GM19239 (cell line): Measurements from ENCODE around the gene VPS35L.
"Not testable (repeated sequence)": the region's sequence is repeated elsewhere in the genome, so short reads cannot be mapped to it uniquely, and the experiment has no call there.

Source experiments
- DNase-seq: peaks from one replicate; pipeline ENCODE4 v3.0.0; 2011; ENCODE audit warnings: low spot score; ENCODE audit not compliant: insufficient read length
- FAIRE-seq: peaks from 2 replicates; lab custom pipeline; 2011; peaks lifted over from hg19 to GRCh38; lab: Jason Lieb, UNC

VPS35L gene

DNA sequence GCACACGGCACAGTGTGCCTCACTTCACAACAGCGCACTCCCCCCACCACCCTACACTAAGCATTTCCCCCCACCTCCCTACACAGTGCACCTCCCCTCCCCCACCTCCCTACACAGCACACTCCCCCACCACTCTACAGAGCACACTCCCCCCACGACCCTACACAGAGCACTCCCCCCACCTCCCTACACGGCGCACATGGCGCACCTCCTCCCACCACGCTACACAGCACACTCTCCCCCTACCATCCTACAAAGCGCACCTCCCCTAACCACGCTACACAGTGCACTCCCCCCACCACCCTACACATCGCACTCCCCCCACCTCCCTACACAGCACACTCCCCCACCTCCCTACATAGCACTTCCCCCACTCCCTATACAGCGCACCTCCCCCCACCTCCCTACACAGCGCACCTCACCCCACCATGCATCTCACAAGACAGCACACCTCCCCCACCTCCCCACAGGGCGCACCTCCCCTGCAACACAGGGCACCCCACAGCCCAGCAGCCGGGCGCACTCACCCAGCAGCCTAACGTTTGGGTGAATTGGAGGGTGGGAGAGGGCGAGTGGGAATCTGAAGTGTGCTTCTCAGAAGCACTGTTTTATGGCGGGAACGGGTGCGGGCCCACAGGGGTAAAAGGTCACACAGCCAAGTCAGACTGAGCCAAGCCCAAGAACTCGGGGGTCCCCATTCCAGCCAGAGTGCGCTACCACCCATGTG lies 152.2 kb downstream of the VPS35L start:
- no peak for FAIRE-seq
- DNase-seq: no peak

DNA sequence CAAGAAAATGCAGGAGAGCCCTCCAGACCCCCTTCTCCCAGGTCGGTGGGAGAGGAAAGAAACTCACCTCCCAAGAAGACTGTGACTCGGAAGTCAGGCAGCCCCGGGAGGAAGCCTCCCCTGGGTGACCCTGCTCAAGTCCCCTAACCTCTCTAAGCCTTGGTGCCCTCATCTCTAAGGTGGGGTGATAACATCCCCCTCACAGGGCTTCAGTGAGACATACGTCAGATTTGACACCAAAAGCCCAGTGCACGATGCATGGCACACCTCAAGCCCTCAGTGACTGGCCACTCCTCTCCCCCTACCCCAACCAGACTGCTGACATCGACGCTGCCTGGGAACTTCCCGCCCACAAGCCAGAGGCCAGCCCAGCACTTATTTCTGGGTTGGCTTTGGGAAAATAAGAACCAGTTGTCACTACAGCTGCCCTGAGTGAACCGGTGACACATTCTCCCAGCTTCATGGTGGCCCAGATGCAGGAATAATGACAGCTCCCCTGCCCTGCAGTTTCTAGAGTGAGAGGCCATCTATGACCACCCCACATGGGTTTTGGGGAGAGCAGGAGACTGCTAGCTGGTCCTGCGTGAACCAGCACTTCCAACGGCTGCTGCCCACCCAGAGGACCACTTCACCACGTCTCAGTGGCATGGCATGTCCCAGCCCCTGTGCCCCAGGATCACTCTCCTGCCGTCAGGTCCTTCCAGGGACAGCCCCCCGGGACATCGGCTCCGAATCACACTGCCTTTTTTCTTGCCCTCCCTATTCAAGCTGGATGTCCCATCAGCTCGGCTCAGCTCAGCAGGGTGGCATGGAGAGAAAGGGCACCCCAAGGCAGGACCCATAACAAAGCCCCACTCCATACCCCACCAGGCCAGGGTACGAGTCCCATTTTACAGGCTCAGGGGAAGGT lies 153.0 kb downstream of the VPS35L start:
- DNase-seq (no peak), FAIRE-seq (no peak)

DNA sequence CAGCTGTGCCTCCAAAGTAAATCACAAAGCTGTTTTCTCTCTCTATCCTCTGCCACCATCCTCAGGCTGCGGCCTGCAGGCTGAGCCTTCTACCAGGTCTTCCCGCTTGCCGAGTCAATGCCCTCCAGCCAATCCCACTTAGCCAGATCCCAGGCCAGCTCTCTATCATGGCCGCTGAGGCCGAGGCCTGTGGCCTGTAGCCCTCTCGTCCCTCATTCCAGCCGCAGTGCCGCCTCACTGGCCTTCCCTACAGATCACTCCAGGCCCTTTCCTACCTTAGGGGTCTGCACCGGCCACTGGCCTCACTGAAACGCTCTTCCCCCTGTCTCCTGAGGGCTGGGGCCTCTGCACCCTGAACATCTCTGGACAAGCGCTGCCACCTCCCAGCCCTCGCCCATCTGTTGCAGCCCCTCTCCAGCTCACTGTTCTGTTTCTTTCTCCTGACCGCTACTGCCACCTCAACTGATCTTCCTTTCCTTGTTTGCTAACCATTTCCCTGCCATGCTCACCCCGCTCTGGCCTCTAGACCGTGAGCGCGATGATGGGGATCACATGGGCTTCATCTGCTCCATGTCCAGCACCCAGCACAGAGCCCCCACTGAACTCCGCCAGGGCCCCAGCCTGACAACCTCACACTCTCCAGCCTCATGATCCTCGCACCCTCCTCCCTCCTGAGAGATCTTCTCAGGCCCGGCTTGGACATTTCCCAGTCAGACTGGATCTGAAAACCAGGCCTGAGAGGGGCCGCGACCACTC lies 154.1 kb downstream of the VPS35L start:
- FAIRE-seq (no peak), DNase-seq (no peak)

DNA sequence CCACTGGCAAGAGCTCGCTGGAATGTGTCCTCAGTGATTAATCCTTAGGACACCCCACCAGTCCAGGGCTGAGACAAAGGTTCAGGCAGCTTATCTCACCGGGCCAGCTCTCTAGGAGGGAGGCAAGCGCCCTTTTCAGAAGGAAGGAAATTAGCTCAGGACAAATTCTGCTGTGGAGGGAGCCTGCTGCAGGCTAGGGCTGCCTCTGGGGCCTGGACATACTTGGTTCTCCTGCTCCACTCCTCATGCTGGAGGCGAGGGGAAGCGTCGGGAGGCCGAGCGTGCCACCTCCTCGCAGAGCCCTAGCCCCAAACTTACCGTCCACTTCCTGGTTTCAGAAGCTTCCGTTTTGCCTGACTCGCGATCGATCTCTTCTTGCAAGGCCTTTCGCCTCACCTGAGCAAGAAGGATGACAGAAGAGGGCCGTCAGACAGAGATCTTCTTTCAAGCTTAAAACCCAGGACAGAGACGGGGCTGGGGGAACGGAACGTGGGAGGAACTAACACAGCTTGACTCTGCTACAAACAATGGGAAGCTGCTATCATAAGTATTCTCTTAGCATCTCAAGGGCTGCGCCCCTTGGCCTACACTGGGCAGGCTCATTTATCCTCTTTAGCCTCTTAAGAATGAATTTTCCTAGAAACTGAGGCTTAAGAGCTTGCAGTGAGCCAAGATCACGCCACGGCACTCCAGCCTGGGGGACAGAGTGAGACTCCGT lies 154.8 kb downstream of the VPS35L start:
- no peak for FAIRE-seq
- DNase-seq: no peak

DNA sequence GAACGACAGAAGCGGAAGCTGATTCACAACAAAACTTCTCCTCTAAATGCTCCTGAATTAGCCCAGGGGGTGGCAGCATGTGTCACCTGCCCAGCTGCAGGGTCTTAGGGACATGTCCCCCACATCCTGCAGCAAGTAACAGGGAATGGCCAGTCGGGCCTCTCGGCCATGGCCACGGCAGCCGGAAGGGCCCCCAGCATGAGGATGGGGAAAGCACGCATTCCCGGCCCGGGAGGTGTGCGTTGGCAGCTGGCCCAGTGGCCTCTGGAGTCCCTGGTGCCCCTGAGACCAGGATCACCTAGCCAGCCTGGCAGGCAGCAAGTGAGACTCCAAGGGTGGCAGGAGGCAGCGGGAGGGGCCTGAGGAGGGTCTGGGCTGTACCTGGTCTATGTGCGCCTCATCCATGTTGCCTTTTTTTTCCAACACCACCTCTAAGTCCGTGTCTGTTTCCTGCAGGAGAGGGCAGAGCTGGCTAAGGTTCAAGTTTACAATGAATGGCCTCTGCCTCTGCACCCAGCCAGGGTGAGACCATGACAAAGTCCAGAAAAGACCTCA lies 155.6 kb downstream of the VPS35L start:
- DNase-seq (no peak), FAIRE-seq (no peak)

DNA sequence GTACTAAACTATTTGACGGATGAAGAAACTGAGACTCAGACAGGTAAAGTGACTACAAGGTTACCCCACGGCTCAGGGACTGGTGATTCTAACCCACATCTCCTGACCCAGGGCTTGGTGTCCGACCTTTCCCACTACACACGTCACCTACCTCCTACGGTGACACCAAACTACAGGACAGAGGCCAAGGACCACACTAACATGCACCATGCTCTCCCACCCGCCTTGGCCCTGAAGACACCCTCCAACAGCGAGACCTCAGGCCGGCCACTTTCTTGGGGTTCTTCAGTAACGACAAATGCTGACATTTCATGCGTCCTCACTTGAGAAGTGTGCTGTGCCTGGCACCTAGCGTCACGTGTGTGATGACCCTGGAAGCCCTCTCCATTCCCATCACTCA lies 156.1 kb downstream of the VPS35L start:
- no peak for FAIRE-seq
- DNase-seq: no peak

DNA sequence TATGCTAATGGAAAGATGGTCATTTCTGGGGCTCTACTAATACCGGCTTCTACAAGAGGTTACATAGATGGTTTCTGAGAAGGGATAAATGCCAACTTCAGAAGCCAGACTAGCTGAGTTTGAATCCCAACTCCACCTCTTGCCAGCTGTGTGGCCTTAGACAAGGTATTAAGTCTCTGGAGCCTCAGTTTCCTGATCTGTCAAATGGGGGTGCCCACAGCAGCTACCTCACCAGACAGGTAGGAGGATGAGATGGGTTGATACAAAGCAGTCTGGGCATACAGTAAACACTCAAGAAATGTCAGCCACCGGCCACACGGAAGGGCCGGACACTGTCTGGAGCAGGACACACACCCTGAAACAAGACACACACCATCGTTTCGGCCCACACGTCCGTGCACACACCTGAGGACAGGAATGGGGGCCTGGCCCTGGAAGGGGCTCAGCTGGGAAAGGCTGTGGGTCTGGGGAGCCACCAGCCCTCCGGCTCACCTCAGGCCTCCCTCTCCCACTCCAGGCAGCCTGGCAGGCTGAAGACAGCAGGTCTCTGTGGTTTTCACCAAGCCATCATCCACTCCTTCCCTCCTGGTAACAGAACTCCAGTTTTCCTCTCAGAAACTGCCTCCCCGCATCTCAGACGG lies 157.0 kb downstream of the VPS35L start:
- FAIRE-seq (no peak), DNase-seq (no peak)

DNA sequence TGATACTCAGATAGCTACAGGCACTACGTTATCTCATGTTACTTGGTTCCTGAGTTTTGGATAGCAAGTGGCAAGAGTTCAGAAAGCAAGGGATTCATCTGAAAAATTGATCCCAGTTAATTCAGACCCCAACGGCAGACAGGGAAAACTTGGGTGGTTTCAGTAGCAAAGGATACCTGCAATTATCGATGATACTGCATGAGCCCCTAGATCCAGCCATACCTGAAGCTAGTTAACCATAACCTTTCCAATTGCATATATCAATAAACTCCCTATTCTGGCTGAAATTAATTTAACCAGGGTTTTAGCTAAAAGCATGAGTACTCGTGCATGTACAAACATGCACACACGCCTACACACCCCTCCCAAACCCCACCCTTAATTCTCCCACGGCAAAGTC lies 158.2 kb downstream of the VPS35L start:
- FAIRE-seq: no peak
- DNase-seq: no peak

DNA sequence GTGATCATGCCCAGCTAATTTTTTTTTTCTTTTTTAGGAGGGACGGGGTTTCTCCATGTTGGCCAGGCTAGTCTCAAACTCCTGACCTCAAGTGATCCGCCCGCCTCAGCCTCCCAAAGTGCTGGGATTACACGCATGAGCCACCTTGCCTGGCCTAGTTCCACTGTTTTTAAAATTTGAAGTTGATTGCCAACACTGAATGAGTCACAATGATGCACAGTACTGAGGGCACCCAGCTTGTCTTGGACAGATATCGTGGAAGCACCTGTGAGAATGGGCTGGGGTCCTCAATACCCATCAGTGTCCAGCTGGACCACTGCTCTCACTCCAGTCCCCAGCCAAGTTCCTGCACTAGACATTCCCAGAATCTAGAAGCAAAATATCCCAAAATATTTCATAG lies 160.1 kb downstream of the VPS35L start:
- FAIRE-seq: no peak
- no peak for DNase-seq

DNA sequence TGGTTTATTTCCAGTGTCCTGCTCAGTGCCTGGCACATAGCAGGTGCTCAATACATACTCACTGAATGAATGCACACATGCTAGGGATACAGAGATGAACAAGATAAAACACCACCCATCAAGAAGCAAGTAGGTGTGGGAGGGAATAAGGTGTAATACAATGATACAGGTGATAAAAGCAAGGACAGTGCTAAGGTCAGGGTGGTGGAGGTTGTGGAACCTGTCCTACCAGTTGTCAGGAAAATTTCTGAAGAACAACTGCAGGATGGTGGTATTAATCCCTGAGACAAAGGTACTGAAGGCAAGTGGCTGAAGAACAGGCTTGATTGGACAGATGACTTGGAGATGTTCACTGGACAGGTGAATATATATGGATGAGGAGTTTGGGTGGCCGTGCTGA lies 160.7 kb downstream of the VPS35L start:
- FAIRE-seq (no peak), DNase-seq (no peak)

DNA sequence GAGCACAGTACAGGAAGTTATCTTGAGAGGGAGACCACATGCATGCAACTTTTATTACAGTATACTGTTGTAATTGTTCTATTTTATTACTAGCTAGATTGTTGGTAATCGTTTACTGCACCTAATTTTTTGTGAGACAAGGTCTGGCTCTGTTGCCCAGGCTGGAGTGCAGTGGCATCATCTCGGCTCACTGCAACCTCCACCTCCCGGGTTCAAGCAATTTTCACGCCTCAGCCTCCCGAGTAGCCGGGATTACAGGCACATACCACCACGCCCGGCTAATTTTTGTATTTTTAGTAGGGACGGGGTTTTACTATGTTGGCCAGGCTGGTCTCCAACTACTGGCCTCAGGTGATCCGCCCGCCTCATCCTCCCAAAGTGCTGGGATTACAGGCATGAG lies 161.2 kb downstream of the VPS35L start:
- not testable (repeated sequence) for DNase-seq, FAIRE-seq

DNA sequence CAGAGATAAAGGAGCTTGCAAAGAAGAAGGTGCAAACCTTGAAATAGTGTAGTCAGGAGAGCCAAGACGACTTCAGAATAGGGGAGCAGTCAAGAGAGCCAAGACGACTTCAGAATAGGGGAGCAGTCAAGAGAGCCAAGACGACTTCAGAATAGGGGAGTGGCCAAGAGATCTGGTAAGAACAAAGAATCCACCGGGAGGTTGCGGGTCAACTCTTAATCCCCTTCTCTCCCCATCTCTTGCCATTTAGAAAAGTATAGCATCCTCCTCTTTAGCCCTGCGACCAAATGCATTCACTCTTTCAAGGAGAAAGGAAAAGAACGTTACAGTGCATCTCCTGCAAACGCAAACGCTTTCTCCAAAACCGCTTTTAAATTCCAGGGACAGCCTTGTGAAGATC lies 161.8 kb downstream of the VPS35L start:
- DNase-seq: no peak

DNA sequence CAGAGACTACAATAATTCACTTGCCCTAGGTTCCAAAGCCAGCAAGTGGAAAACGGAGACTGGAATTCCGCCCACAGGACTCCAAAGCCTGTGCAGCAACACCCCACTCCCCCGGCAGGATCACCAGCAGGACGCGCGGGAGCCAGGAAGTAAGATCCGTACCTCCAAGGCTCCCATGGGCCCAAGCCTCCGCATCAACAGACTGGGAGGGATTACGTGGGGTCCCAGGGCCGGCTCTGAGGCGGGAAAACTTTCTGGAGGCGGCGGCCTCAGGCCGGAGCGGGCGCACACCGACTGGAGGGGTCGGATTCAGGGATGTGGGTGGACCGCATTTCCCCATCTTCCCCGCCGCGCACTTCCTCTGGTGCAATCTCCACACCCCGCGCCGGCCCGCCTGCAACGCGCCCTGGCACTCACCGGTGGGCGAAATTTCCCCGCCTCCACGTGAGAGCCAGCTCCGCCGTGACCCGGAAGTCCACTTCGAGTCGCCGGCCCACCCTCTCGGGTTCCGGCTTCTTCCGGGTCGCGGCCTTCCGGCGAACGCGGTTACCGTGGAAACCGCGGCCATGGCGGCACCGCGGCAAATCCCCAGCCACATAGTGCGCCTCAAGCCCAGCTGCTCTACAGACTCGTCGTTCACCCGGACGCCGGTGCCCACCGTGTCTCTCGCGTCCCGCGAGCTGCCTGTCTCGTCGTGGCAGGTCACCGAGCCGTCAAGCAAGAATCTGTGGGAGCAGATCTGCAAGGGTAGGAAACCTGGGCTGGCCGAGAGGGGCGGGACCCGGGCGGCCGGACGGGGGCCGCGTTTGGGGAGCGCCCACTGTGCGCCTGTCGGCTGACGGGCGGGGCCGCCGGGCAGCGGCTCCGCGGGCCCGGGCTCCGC lies 162.5 kb downstream of the VPS35L start, which contains the start of the genes IQCK and KNOP1:
IQCK (plus strand) TSS at position 531 of the 883 bp plus-strand sequence; CDS start at position 567, 36 bp downstream.
KNOP1 (minus strand) TSS at position 487 of the 883 bp plus-strand sequence. CDS start 3,192 bp downstream, outside the sequence.
- DNase-seq: peak; percentile 97
- FAIRE-seq: peak; percentile 88

More for the DNA sequence above, 161.8 kb downstream of the VPS35L start:
- peak; percentile 11 for FAIRE-seq

DNA sequence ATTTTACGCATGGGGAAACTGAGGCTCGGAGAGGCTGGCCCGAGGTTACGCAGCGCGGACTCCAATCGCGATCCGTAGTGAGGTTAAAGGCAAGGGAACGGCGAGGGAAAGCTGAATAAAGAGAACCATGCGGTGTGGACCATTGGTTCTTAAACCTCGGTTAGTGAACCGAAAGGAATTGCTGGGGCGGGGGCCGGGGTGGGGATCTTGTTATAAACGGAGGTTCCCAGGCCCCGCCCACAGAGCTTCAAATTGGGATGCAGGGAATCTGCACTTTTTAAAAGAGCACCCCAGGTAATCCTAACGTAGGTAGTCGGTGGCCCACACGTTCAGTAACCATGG lies 163.1 kb downstream of the VPS35L start:
- DNase-seq (no peak), FAIRE-seq (no peak)

DNA sequence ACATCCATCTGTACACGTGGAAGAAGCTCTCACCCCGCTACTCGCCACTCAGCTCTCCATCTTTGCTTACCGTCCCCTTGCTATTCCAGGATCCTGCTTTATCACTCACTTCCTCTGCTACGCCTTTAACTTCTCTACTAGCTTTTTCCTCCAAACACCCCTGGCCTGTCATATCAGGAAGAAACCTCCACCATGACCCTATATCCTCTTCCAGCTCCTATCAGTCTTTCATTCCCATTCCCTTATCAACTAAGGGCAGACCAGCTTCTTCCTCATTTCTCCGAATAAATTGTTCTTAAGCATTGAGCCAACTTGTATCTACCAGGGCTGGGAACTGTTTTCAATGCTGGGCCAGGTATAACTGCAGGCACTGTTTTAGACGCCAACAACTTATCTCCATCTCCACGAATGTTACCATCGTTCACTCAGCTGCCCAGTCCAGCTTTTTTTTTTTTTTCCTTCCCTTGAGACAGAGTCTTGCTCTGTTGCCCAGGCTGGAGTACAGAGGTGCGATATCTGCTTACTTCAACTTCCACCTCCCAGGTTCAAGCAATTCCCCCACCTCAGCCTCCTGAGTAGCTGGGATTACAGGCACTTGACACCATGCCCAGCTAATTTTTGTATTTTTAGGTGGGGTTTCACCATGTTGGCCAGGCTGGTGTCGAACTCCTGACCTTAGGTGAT lies 166.9 kb downstream of the VPS35L start:
- FAIRE-seq: no peak

DNA sequence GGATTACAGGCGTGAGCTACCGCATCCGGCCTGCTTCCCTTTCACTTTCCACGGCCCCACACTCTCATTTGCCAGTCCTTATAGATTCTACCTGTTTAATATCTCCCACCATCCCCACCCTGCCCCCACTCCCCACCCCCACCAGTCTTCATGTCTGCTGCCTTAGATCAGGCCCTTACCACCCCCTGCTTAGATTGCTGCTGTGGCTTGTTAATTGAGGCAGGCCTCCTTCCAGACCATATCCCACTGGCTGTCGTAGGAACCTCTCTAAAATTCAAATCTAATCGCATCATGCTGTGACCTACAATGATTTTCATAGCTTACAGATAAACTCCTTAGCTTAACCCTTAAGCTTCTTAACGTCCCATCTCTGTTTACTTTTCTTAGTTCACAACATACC lies 167.5 kb downstream of the VPS35L start:
- FAIRE-seq: no peak
- no peak for DNase-seq

More for the DNA sequence above, 166.9 kb downstream of the VPS35L start:
- DNase-seq: no peak

DNA sequence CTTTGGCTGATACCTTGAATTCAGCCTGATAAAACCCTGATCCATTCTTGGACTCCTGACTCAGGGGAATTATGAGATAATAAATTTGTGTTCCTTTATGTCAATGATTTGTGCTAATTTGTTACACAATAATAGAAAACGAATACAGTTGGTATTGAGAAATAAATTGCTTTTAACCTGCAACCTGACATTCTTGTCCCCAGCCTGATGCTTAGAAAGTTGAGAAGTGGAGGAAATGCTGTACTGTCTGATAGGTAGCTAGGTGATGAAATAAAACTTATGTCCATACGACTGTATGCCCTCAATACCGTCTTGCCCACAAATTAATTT lies 173.1 kb downstream of the VPS35L start:
- DNase-seq: no peak
- FAIRE-seq: no peak

DNA sequence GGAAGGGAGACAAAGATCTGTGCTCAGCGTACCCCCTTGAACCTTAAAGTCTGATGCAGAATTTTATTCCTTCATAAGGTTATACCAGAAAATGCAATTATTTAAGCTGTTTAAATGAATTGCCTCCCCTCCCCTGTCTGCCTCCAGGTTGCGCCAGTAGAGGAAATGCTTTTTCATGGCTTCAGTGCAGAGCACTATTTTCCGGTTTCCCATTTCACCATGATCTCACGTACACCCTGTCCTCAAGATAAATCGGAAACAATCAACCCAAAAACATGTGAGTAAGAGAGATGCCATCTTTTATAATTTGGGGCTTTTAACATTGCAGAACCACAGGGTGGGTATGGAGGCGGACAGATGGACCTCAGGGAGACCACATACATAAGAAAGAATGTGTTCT lies 178.0 kb downstream of the VPS35L start:
- no peak for DNase-seq
- no peak for FAIRE-seq
